H1 (cell line): Measurements from ENCODE around the gene LRP5. TPM values are rescaled to one million over a fixed set of nuclear protein-coding genes. Genes with fewer than 3 reads are reported as not detected.

Source experiments
- CTCF ChIA-PET: fragments of 300-600 bp; sonication (Branson Sonifier 250); formaldehyde crosslinking; loops from one replicate; lab custom pipeline; 2021; ENCODE audit not compliant: partially characterized antibody; lab: Charles Lee
- POLR2A ChIA-PET: fragments of 300-600 bp; sonication (Branson Sonifier 250); formaldehyde crosslinking; loops from one replicate; lab custom pipeline; 2021; ENCODE audit warnings: inconsistent platforms; ENCODE audit not compliant: partially characterized antibody; lab: Charles Lee
- DNase-seq, 2 experiments: peaks; one replicate each; pipeline versions ENCODE4 v3.0.0 to v3.0.0-alpha.2; 2010 to 2022; ENCODE audit warnings: low spot score in 2 of 2, low read depth in 1 of 2, mixed read lengths in 1 of 2
- FAIRE-seq: peaks from 2 replicates; lab custom pipeline; 2011; peaks lifted over from hg19 to GRCh38; lab: Jason Lieb, UNC
- H2AFZ ChIP-seq: 2 replicates; pipeline ENCODE4 v1.8.1; 2012; ENCODE audit warnings: low read length, inconsistent platforms
- H2AK5ac ChIP-seq: 2 replicates; pipeline ENCODE4 v1.6.1; 2013; ENCODE audit warnings: low read depth, low read length
- H2BK120ac ChIP-seq: replicated peaks from 2 replicates; pipeline ENCODE3; 2013; ENCODE audit warnings: low read depth, low read length, inconsistent platforms
- H2BK12ac ChIP-seq: 2 replicates; pipeline ENCODE4 v1.6.1; 2013; ENCODE audit warnings: low read depth, low read length
- H2BK15ac ChIP-seq: 2 replicates; pipeline ENCODE4 v1.6.1; 2013; ENCODE audit warnings: low read length
- H2BK20ac ChIP-seq: 2 replicates; pipeline ENCODE4 v1.6.1; 2013; ENCODE audit warnings: low read length
- H2BK5ac ChIP-seq: 2 replicates; pipeline ENCODE4 v1.6.1; 2013; ENCODE audit warnings: low read depth, low read length
- H3K14ac ChIP-seq: 2 replicates; pipeline ENCODE4 v1.6.1; 2013; ENCODE audit warnings: inconsistent platforms; ENCODE audit not compliant: insufficient read length
- H3K18ac ChIP-seq: 2 replicates; pipeline ENCODE4 v1.6.1; 2013; ENCODE audit warnings: low read length; ENCODE audit errors: extremely low read depth
- H3K23ac ChIP-seq: 2 replicates; pipeline ENCODE4 v1.6.1; 2013; ENCODE audit warnings: inconsistent platforms; ENCODE audit not compliant: insufficient read length
- H3K23me2 ChIP-seq: 2 replicates; pipeline ENCODE4 v1.6.1; 2013; ENCODE audit warnings: low read depth, low read length
- H3K27ac ChIP-seq: 2 replicates; pipeline ENCODE4 v1.6.1; 2011; ENCODE audit warnings: low read depth, low read length, inconsistent platforms
- H3K27me3 ChIP-seq, 4 experiments: replicated peaks in 1 of 4; 1 replicate in 1 of 4; 2 replicates in 3 of 4; pipeline versions ENCODE4 v1.6.1 to v1.8.1; 2011 to 2013; ENCODE audit warnings: low read length in 3 of 4, mild to moderate bottlenecking in 3 of 4, inconsistent platforms in 2 of 4, mixed read lengths in 2 of 4, moderate library complexity in 1 of 4; ENCODE audit not compliant: control insufficient read depth in 3 of 4, insufficient read depth in 3 of 4; ENCODE audit errors: extremely low read depth in 1 of 4
- H3K36me3 ChIP-seq, 4 experiments: 2 replicates each; pipeline versions ENCODE4 v1.6.1 to v1.8.1; 2011 to 2013; ENCODE audit warnings: mild to moderate bottlenecking in 4 of 4, low read length in 3 of 4, moderate library complexity in 2 of 4, control low read depth in 1 of 4, inconsistent platforms in 1 of 4; ENCODE audit not compliant: insufficient read depth in 4 of 4, control insufficient read depth in 2 of 4
- H3K4ac ChIP-seq: replicated peaks from 2 replicates; pipeline ENCODE3; 2013; ENCODE audit warnings: low read length, low read depth, mixed read lengths, inconsistent platforms; ENCODE audit not compliant: insufficient read length
- H3K4me1 ChIP-seq, 4 experiments: replicated peaks in 1 of 4; 1 replicate in 1 of 4; 2 replicates in 3 of 4; pipeline versions ENCODE4 v1.6.1 to v1.8.1; 2011 to 2013; ENCODE audit warnings: low read length in 3 of 4, inconsistent platforms in 2 of 4, mixed read lengths in 1 of 4; ENCODE audit not compliant: insufficient read depth in 4 of 4, control insufficient read depth in 3 of 4
- H3K4me2 ChIP-seq, 2 experiments: 2 replicates each; pipeline versions ENCODE4 v1.6.1 to v1.8.1; 2011 to 2013; ENCODE audit warnings: low read depth in 2 of 2, low read length in 2 of 2, control low read depth in 1 of 2, inconsistent platforms in 1 of 2, mild to moderate bottlenecking in 1 of 2; ENCODE audit not compliant: insufficient read depth in 1 of 2
- H3K4me3 ChIP-seq, 4 experiments: fragments of 200-600, 300-600 bp in 1 of 4; sonication (generic), shearing (Covaris generic), sonication (Bioruptor Twin) in 1 of 4; 2 replicates each; pipeline versions ENCODE4 v1.5.1 to v1.8.1; 2011 to 2016; ENCODE audit warnings: low read length in 4 of 4, low read depth in 3 of 4, control low read depth in 2 of 4, inconsistent platforms in 2 of 4, mild to moderate bottlenecking in 2 of 4, mixed read lengths in 1 of 4, moderate library complexity in 1 of 4; ENCODE audit not compliant: insufficient read depth in 2 of 4; ENCODE audit errors: extremely low read depth in 1 of 4
- H3K56ac ChIP-seq: replicated peaks from 2 replicates; pipeline ENCODE3; 2013; ENCODE audit warnings: low read depth, mild to moderate bottlenecking, mixed read lengths, low read length, inconsistent platforms; ENCODE audit not compliant: insufficient read length
- H3K79me1 ChIP-seq: 2 replicates; pipeline ENCODE4 v1.6.1; 2013; ENCODE audit warnings: low read depth, low read length, control low read depth
- H3K79me2 ChIP-seq, 2 experiments: 2 replicates each; pipeline versions ENCODE4 v1.6.1 to v1.8.1; 2012 to 2013; ENCODE audit warnings: low read length in 2 of 2, mild to moderate bottlenecking in 2 of 2, inconsistent platforms in 1 of 2; ENCODE audit not compliant: insufficient read depth in 2 of 2, control insufficient read depth in 1 of 2
- H3K9ac ChIP-seq, 4 experiments: replicated peaks in 1 of 4; 1 replicate in 1 of 4; 2 replicates in 3 of 4; pipeline versions ENCODE4 v1.6.1 to v1.8.1; 2011 to 2013; ENCODE audit warnings: low read depth in 3 of 4, low read length in 3 of 4, control low read depth in 2 of 4, mild to moderate bottlenecking in 2 of 4, moderate library complexity in 2 of 4, inconsistent platforms in 1 of 4; ENCODE audit errors: extremely low read depth in 1 of 4
- H3K9me3 ChIP-seq, 2 experiments: 2 replicates each; pipeline versions ENCODE4 v1.6.1 to v1.8.1; 2012 to 2013; ENCODE audit warnings: mild to moderate bottlenecking in 2 of 2, moderate library complexity in 2 of 2, control low read depth in 1 of 2, inconsistent platforms in 1 of 2, low read depth in 1 of 2, low read length in 1 of 2, mixed read lengths in 1 of 2; ENCODE audit not compliant: insufficient read depth in 2 of 2
- H4K20me1 ChIP-seq, 2 experiments: replicated peaks in 1 of 2; 2 replicates each; pipeline versions ENCODE3 to v1.8.1; 2011 to 2013; ENCODE audit warnings: inconsistent platforms in 2 of 2, low read length in 2 of 2, mild to moderate bottlenecking in 1 of 2; ENCODE audit not compliant: insufficient read depth in 2 of 2, control insufficient read depth in 1 of 2
- H4K5ac ChIP-seq: 2 replicates; pipeline ENCODE4 v1.6.1; 2013; ENCODE audit warnings: low read length, low read depth, mixed read lengths, inconsistent platforms; ENCODE audit not compliant: insufficient read length
- H4K8ac ChIP-seq: 2 replicates; pipeline ENCODE4 v1.8.0; 2013; ENCODE audit warnings: mild to moderate bottlenecking, moderate library complexity, low read length, inconsistent platforms; ENCODE audit not compliant: insufficient read depth; ENCODE audit errors: extremely low read depth
- H4K91ac ChIP-seq: replicated peaks from 2 replicates; pipeline ENCODE3; 2013; ENCODE audit warnings: low read length, mixed read lengths, inconsistent platforms; ENCODE audit not compliant: insufficient read length
- JUN ChIP-seq: IDR thresholded peaks from 2 replicates; pipeline ENCODE4 v1.6.1; 2011; ENCODE audit warnings: low read depth, mild to moderate bottlenecking, improper control_type of control experiment, low read length
- POLR2A ChIP-seq, 2 experiments: IDR thresholded peaks; 1 replicate in 1 of 2; 2 replicates in 1 of 2; pipeline ENCODE4 v1.6.1; 2011; ENCODE audit warnings: low read depth in 2 of 2, low read length in 2 of 2, mild to moderate bottlenecking in 2 of 2; ENCODE audit errors: control extremely low read depth in 1 of 2
- SP1 ChIP-seq: IDR thresholded peaks from 2 replicates; pipeline ENCODE4 v1.6.1; 2011; ENCODE audit warnings: low read depth, low read length
- WGBS, 2 experiments: shearing (Covaris generic) in 1 of 2; methylation state at CpG; one replicate each; pipeline versions ENCODE4 v1.1.6 to v1.1.7; 2013 to 2015; ENCODE audit warnings: low lambda C conversion rate in 2 of 2, mixed read lengths in 2 of 2, inconsistent platforms in 1 of 2, low coverage in 1 of 2, missing lambda C conversion rate in 1 of 2; ENCODE audit not compliant: insufficient replicate concordance in 2 of 2, insufficient coverage in 1 of 2, insufficient read length in 1 of 2; ENCODE audit errors: extremely low coverage in 1 of 2, missing lambda C conversion rate in 1 of 2; 5-methylcytosine and 5-hydroxymethylcytosine counted together
- polyA plus RNA-seq, 7 experiments: library from polyadenylated mRNA; depleted of rRNA in 3 of 7; stranded (reverse) in 5 of 7; unstranded in 2 of 7; fragments of >200 nt in 5 of 7; fragments of 200-250 nt in 2 of 7; gene quantifications; 1 replicate in 5 of 7; 2 replicates in 1 of 7; 4 replicates in 1 of 7; pipeline versions ENCODE4 v1.2.1 to v1.2.3, GENCODE V29; 2011 to 2013; ENCODE audit warnings: missing spikeins in 2 of 7, mixed read lengths in 2 of 7
- total RNA-seq: library from RNA; stranded (reverse); fragmentation: NEBNext Ultra II Directional; extraction: Animal tissue kit (Norgen Biotek cat#: 25700); gene quantifications from 2 replicates; pipeline ENCODE4 v1.2.1, GENCODE V29; 2021

LRP5 gene
- total and polyA plus RNA-seq, 2 of the 8 experiments (the other 6 are each of a cell fraction or from before 2014, with no cell fraction given), result 19.0 to 38.9 TPM

GRCh38 chr11:68381716-68382115 is 69.3 kb downstream of the LRP5 start:
- no peaks in the 10 kb centered on the region for H3K4me1 ChIP-seq
- H3K14ac ChIP-seq, result no peak overlapping the region
- no peak overlapping the region for H2AK5ac ChIP-seq
- H3K36me3 ChIP-seq, result peaks cover 0 to 11% (median 7%) of the 10 kb centered on the region in 4 experiments; a peak in 6 of 8 replicates
- no peak overlapping the region for H3K4me3 ChIP-seq
- no peak overlapping the region for H3K9ac ChIP-seq
- H3K4me2 ChIP-seq, result no peak overlapping the region
- no peak overlapping the region for H2BK120ac ChIP-seq
- H4K91ac ChIP-seq, result no peak overlapping the region
- H3K4ac ChIP-seq, result no peak overlapping the region
- no peak overlapping the region for H2BK15ac ChIP-seq
- ChIA-PET CTCF (interaction anchor here (0.9 to 4.8 kb wide), 12 partner anchors 13 to 129 kb away, joined by 3 to 32 read pairs (median 5); partner anchors contain the start of gene C11orf24), POLR2A (interaction anchor here (0.6 to 1.3 kb wide), 2 partner anchors 39 to 151 kb away, joined by 3 to 5 read pairs; no protein-coding TSS in a partner anchor)
- H3K79me1 ChIP-seq, result no peaks in the 10 kb centered on the region
- H3K9me3 ChIP-seq, result peaks cover 6 to 11% of the 10 kb centered on the region in 2 experiments; a peak in 3 of 4 replicates
- no peak overlapping the region for H4K5ac ChIP-seq
- no peak overlapping the region for H2BK12ac ChIP-seq
- H3K23ac ChIP-seq, result no peak overlapping the region
- DNase-seq (no peak), FAIRE-seq (no peak)
- H3K23me2 ChIP-seq, result no peaks in the 10 kb centered on the region
- H3K79me2 ChIP-seq, result no peaks in the 10 kb centered on the region
- TF ChIP-seq JUN, result no peak
- no peak for TF ChIP-seq POLR2A (IDR thresholded peaks at IDR 0.05; ENCODE audit: control extremely low read depth in 1 of 2, low read depth in 2 of 2, low read length in 2 of 2)
- no peak for TF ChIP-seq SP1
- peaks cover 0 to 1% of the 10 kb centered on the region in 2 experiments for H4K20me1 ChIP-seq
- WGBS, 2 experiments, result 91% methylated on average over 4 of the region's 4 CpGs; no CpG with 5 or more reads in 1 of the 2 experiments
- H2BK5ac ChIP-seq, result no peak overlapping the region
- no peak overlapping the region for H3K27ac ChIP-seq
- no peaks in the 10 kb centered on the region for H3K27me3 ChIP-seq
- no peak overlapping the region; the same call in 1 of the 2 replicates for H4K8ac ChIP-seq
- H3K56ac ChIP-seq, result no peak overlapping the region
- no peak overlapping the region for H3K18ac ChIP-seq
- no peak overlapping the region for H2AFZ ChIP-seq
- H2BK20ac ChIP-seq, result no peak overlapping the region
